ENCODE data around the gene EBF4. TPM values are rescaled to one million over a fixed set of nuclear protein-coding genes. Genes with fewer than 3 reads are reported as not detected.
A peak's percentile ranks its signal among the peaks of the same experiment; 100 is the strongest.

Gene EBF4
- total RNA-seq, 1 experiment from 2014 or later: 2.7 TPM

GRCh38 chr20:2663887-2664719 lies 28.5 kb upstream of the EBF4 start, which contains the start of gene IDH3B (continued):
- no peak for TF ChIP-seq ELF4 (CRISPR knock-in tag; IDR thresholded peaks at IDR 0.05; ENCODE audit: low read depth)
- TF ChIP-seq GTF2I (CRISPR knock-in tag; conservative IDR thresholded peaks at IDR 0.05): no peak
- TF ChIP-seq ZNF317 (CRISPR knock-in tag; IDR thresholded peaks at IDR 0.05; ENCODE audit: borderline replicate concordance, low read depth): no peak
- TF ChIP-seq ATF3 (CRISPR knock-in tag; conservative IDR thresholded peaks at IDR 0.05): no peak
- peak; percentile 87 for TF ChIP-seq GABPB1 (CRISPR knock-in tag; IDR thresholded peaks at IDR 0.05)
- TF ChIP-seq ESRRA (CRISPR knock-in tag; IDR thresholded peaks at IDR 0.05; ENCODE audit: borderline replicate concordance): no peak; the same call in 1 of the 2 replicates
- peak; percentile 99 for TF ChIP-seq CREM (CRISPR knock-in tag; IDR thresholded peaks at IDR 0.05)
- no peak for TF ChIP-seq FOXJ3 (CRISPR knock-in tag; IDR thresholded peaks at IDR 0.05; ENCODE audit: borderline replicate concordance)
- TF ChIP-seq MXD4 (CRISPR knock-in tag; IDR thresholded peaks at IDR 0.05; ENCODE audit: borderline replicate concordance): no peak
- TF ChIP-seq ZSCAN18 (CRISPR knock-in tag; IDR thresholded peaks at IDR 0.05): no peak
- no peak for TF ChIP-seq IRF2 (CRISPR knock-in tag; IDR thresholded peaks at IDR 0.05; ENCODE audit: borderline replicate concordance, low read depth)
- TF ChIP-seq JAZF1 (CRISPR knock-in tag; IDR thresholded peaks at IDR 0.05): no peak
- TF ChIP-seq NR3C1 (CRISPR knock-in tag; conservative IDR thresholded peaks at IDR 0.05; ENCODE audit: low read depth): no peak
- TF ChIP-seq OVOL2 (CRISPR knock-in tag; IDR thresholded peaks at IDR 0.05; ENCODE audit: borderline replicate concordance): no peak
- TF ChIP-seq ZBTB21 (CRISPR knock-in tag; IDR thresholded peaks at IDR 0.05; ENCODE audit: borderline replicate concordance): no peak
- no peak for TF ChIP-seq ZNF219 (CRISPR knock-in tag; IDR thresholded peaks at IDR 0.05; ENCODE audit: borderline replicate concordance)
- TF ChIP-seq SMAD4 (CRISPR knock-in tag; IDR thresholded peaks at IDR 0.05): no peak
- no peak for TF ChIP-seq ERG (CRISPR knock-in tag; IDR thresholded peaks at IDR 0.05)
- TF ChIP-seq NFE2L1 (CRISPR knock-in tag; IDR thresholded peaks at IDR 0.05): peak; percentile 60; the same call in 1 of the 2 replicates
- no peak for TF ChIP-seq USF2 (CRISPR knock-in tag; IDR thresholded peaks at IDR 0.05)
- TF ChIP-seq HMGA2 (CRISPR knock-in tag; IDR thresholded peaks at IDR 0.05): no peak
- TF ChIP-seq ZNF425 (CRISPR knock-in tag; conservative IDR thresholded peaks at IDR 0.05): no peak
- TF ChIP-seq CTCF (IDR thresholded peaks at IDR 0.05): no peak
- TF ChIP-seq SOX15 (CRISPR knock-in tag; IDR thresholded peaks at IDR 0.05): no peak
- TF ChIP-seq TEAD1 (CRISPR knock-in tag; IDR thresholded peaks at IDR 0.05): peak; percentile 89
- TF ChIP-seq ZNF121 (CRISPR knock-in tag; IDR thresholded peaks at IDR 0.05): no peak
- TF ChIP-seq ZNF671 (CRISPR knock-in tag; IDR thresholded peaks at IDR 0.05): no peak
- TF ChIP-seq NFYB (CRISPR knock-in tag; conservative IDR thresholded peaks at IDR 0.05; ENCODE audit: low read depth): no peak
- TF ChIP-seq ATF1 (CRISPR knock-in tag; IDR thresholded peaks at IDR 0.05): no peak; the same call in 1 of the 2 replicates
- TF ChIP-seq ZNF512 (CRISPR knock-in tag; IDR thresholded peaks at IDR 0.05; ENCODE audit: borderline replicate concordance): no peak
- TF ChIP-seq CREB1 (CRISPR knock-in tag; IDR thresholded peaks at IDR 0.05): peak; percentile 91
- TF ChIP-seq ZNF138 (CRISPR knock-in tag; conservative IDR thresholded peaks at IDR 0.05): no peak
